HG03108 (cell line): ENCODE results near the gene LMF1.
"Not testable (repeated sequence)": the region's sequence is repeated elsewhere in the genome, so short reads cannot be mapped to it uniquely, and the experiment has no call there.

Source experiments
- ATAC-seq: cut with Tn5 transposase; IDR thresholded peaks from one replicate; pipeline ENCODE4 v1.9.1; 2021; ENCODE audit warnings: moderate library complexity; ENCODE audit not compliant: unreplicated experiment

The LMF1 gene

DNA sequence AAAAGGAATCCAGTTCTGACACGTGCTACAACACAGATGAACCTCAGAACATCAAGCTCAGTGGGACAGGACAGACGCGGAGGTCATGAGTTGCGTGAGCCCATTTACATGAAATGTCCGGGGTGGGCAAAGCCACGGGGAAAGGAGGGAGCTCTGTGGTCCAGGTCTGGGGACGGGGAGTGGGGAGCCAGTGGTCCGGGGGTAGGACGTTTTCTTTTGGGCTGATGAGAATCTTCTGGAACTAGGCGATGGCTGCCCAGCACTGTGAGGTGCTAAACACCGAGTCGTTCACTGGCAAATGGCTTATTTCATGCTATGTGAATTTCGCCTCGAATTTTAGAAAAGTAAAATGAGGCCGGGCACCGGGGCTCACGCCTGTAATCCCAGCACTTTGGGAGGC lies 2.6 kb upstream of the LMF1 start:
- no peak for ATAC-seq

- no peak for ATAC-seq
Observed at GRCh38 chr16:972316-973002, 1.7 kb upstream of the LMF1 start.

DNA sequence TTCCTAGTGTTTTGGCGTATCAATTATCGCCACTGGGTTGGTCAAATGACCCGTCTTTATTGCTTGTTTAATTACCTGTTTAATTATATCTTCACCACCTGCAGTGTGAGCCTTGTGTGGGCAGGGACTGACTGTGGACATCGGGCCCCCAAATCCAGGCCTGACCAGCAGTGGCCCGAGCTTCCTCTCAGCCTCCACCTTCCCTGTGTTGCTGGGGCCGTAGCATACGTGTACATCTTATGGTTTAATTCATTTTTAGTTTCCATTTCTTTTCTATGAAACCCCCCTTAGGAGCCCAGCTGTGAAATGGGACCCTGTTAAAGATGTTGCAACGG lies 1.2 kb upstream of the LMF1 start:
- ATAC-seq, result no peak

- ATAC-seq, result no peak
Observed at GRCh38 chr16:971582-971905, 760 bp upstream of the LMF1 start.

GRCh38 chr16:970386-970765 lies 408 bp downstream of the LMF1 start:
- ATAC-seq, result peak; percentile 25

- ATAC-seq, result no peak
Observed at GRCh38 chr16:969508-970385, 1.0 kb downstream of the LMF1 start.

- ATAC-seq, result no peak
Observed at GRCh38 chr16:968620-969019, 2.2 kb downstream of the LMF1 start.

GRCh38 chr16:967546-968295 lies 3.1 kb downstream of the LMF1 start:
- no peak for ATAC-seq

DNA sequence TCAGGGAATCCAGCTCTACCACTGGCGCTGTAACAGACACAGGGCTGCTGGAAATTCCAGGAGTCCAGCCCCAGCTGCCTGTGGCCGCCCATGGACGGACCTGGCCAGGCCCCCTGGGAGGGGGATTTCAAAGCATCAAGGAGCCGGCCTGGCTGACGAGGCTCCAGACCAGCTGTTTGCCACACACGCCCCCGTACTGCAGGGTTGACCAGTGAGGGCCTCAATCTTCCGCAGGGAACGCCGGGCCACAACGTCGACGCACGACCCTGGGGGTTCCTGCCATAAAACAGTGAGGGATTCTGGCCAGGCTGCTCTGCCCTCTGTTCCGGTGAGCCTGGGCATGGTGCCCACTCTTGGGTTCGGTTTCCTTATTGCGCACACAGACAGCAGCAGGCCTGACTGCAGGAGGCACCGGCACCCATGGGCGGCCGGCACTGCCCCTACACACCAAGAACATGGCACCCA lies 3.7 kb downstream of the LMF1 start:
- ATAC-seq, result no peak

DNA sequence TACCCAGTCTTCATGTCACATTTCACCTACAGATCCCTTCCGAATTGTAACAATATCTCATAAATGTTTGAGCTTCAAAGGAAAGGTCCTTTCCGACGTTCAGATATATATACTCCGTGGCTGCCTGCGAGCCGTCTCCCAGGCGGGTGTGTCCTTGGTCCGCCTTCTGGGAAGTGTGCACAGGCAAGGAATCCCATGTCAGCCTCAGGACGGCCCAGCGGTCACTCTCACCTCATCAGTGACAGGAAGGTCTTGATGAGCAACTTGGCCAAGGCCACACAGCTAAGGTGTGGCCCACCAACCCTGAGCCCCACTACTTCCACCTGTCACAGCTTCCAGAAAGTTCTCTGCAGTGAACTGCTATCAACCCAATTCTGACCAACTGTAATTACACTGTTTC lies 4.3 kb downstream of the LMF1 start:
- ATAC-seq, result no peak

- no peak for ATAC-seq
Observed at GRCh38 chr16:966035-966434, 4.7 kb downstream of the LMF1 start.

DNA sequence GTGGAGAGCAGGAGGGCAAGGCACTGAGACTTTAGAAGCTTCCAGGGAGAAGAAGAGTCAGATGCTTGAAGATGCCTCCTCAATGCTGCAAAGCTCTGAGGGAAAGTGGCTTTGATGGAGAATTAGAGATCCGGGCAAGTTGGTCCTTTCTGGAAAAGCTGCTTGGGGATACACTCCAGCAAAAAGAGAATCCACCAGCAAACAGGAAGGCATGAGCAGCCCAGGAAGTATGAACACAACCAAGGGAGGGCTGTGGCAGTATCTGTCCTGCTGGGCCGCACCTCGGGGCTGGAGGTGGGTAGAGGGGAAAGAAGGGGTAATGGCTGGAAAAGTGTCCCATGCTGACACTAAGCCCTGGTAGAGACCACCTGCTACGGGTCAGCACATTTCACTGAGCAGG lies 5.3 kb downstream of the LMF1 start:
- ATAC-seq, result no peak

DNA sequence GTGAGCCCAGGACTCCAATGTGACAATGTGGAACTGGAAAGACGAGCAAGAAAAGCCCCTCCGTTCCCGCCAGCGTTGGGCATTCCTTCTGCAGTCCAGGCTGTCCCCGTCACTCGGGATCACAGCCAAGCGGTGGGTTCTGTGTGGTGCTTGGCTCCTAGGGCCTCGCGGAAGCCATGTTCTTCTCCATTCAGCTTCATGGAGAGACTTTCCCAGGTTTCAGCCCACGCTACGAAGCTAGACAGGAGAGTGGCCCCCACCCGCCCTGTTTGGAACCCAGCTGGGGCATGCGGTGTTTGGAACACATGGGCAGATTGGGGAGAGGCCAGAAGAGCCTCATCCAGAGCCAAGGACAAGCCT lies 5.8 kb downstream of the LMF1 start:
- ATAC-seq, result no peak

DNA sequence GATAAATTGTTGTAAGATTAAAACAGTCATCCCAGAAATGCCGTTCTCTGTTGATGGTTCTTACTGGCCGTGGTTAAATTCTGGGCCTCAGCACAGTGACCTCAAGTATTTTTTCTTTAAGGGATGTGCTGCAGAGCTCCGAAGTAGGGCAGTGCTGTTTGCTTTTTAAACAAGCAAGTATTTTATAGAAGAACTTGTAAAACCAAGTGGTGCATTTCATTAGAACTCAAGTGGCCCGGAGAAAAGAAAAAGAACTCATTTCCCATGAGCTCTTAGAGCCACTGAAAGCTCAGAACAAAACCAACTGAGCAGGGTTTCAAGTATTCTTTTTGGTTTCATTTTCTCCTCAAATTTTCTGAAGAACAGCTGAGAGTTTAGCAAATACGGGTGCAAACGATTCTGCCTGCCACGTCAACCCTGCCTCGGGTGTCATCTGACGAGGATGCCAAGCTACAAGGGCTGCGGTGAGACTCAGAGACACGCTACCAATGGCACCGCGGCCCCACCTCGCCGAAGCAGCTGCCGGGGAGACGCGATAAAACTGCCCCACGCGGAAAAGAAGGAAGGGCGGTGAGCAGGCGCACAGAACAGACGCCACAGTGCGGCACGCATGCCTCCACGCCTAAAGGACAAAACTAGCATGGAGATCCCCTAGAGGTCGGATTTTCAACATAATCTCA lies 6.3 kb downstream of the LMF1 start:
- ATAC-seq, result no peak

- ATAC-seq, result no peak
Observed at GRCh38 chr16:963913-964312, 6.9 kb downstream of the LMF1 start.

GRCh38 chr16:962901-963814 lies 7.6 kb downstream of the LMF1 start:
- no peak for ATAC-seq

DNA sequence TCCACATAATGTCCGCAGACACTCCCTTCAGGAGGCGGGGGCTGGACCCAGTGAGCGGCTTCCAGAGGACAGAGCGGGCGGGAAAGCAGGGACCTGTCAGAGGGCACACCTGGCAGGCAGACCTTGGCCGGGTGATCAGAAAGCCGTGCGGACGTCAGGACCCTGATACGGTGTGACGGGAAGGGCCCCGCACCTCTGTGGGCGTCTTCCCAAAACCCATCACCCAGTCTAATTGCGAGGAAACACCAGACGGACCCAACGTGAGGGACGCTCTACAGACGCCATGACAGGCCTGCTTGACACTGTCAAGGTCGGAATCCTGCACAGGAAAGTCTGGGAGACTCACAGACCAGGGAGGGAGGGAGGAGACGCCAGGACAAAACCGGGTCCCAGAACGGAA lies 8.4 kb downstream of the LMF1 start:
- no peak for ATAC-seq

DNA sequence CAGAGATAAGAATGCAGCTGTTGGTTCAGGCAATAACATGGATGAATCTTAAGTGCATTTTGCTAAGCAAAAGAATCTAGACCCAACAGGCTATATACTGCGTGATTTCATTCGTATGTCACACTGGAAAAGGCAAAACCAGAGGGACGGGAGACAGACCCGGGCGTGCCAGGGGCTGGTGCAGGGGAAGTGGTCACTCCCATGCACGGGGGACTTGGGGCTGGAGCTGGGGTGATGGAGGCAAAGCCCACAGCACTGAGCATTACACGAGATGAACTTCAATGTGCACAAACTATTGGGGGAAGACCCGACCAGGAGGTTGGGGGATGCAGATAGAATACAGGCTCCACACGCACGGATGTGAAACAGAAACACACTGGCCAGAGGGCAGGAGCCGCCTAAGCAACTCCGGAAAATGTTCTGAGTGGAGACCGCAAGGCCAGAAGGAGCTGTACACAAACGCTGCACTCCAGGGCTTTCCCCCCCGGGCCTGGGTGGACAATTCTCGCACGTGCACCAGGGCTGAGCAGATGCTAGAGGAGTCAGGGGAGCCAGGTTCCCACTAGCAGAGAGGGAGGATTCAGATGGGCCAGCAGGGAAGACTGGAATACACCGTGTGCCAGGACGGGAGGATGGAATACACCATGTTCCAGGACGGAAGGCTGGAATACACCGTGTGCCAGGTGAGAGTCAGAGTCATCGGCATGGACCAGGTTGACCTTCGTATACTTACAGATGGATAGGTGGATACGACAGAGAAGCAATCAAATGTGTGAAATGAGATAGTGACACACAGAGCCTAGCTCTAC lies 11.3 kb downstream of the LMF1 start:
- no peak for ATAC-seq

DNA sequence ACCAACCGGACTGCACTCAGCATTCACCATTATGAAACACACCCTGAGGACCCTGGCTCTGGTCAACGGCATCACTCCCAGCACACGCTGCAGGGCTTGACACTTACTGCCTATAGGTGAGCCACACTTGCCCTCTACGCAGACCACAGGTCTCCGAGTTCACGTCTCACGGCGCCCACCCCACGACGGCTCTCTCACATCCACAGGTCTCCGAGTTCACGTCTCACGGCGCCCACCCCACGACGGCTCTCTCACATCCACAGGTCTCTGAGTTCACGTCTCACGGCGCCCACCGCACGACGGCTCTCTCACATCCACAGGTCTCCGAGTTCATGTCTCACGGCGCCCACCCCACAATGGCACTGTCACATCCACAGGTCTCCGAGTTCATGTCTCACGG lies 15.0 kb downstream of the LMF1 start:
- not testable (repeated sequence) for ATAC-seq

GRCh38 chr16:953818-954217 lies 17.0 kb downstream of the LMF1 start:
- not testable (repeated sequence) for ATAC-seq
